Keratinocyte (primary cell): Measurements from ENCODE around the gene POU4F2. TPM values are rescaled to one million over a fixed set of nuclear protein-coding genes. Genes with fewer than 3 reads are reported as not detected.

Experiments
- DNase-seq: peaks from one replicate; pipeline ENCODE4 v3.0.0-alpha.2; 2011; ENCODE audit warnings: low read depth, missing footprints, low spot score
- FAIRE-seq: peaks from 2 replicates; lab custom pipeline; 2011; peaks lifted over from hg19 to GRCh38; lab: Jason Lieb, UNC
- H2AFZ ChIP-seq: 2 replicates; pipeline ENCODE4 v1.6.0; 2012; ENCODE audit warnings: low read length, control low read depth, inconsistent platforms; ENCODE audit not compliant: control insufficient read depth
- H3K27ac ChIP-seq: 2 replicates; pipeline ENCODE4 v1.5.1; 2011; ENCODE audit warnings: low read length; ENCODE audit not compliant: control insufficient read depth, insufficient read depth
- H3K27me3 ChIP-seq: 3 replicates; pipeline ENCODE4 v1.6.0; 2011; ENCODE audit warnings: low read length; ENCODE audit not compliant: control insufficient read depth, insufficient read depth; ENCODE audit errors: extremely low read depth
- H3K36me3 ChIP-seq, 2 experiments: 2 replicates in 1 of 2; 3 replicates in 1 of 2; pipeline ENCODE4 v1.5.1; 2011; ENCODE audit warnings: low read length in 2 of 2, mild to moderate bottlenecking in 1 of 2; ENCODE audit not compliant: control insufficient read depth in 2 of 2, insufficient read depth in 2 of 2; ENCODE audit errors: extremely low read depth in 1 of 2
- H3K4me1 ChIP-seq: 3 replicates; pipeline ENCODE4 v1.5.1; 2011; ENCODE audit warnings: low read length; ENCODE audit not compliant: control insufficient read depth, insufficient read depth; ENCODE audit errors: extremely low read depth
- H3K4me2 ChIP-seq: 3 replicates; pipeline ENCODE4 v1.6.0; 2011; ENCODE audit warnings: low read depth, low read length; ENCODE audit not compliant: control insufficient read depth, insufficient read depth; ENCODE audit errors: extremely low read depth
- H3K4me3 ChIP-seq, 3 experiments: fragments of 200-600 bp in 1 of 3; sonication (generic) in 1 of 3; 2 replicates in 2 of 3; 3 replicates in 1 of 3; pipeline ENCODE4 v1.5.1; 2011 to 2016; ENCODE audit warnings: low read length in 3 of 3, mild to moderate bottlenecking in 3 of 3, control low read depth in 2 of 3, inconsistent platforms in 1 of 3, low read depth in 1 of 3, mixed read lengths in 1 of 3, mixed run types in 1 of 3, moderate library complexity in 1 of 3; ENCODE audit not compliant: control insufficient read depth in 2 of 3, insufficient read depth in 2 of 3; ENCODE audit errors: extremely low read depth in 1 of 3
- H3K79me2 ChIP-seq: 2 replicates; pipeline ENCODE4 v1.6.0; 2012; ENCODE audit warnings: low read length; ENCODE audit not compliant: control insufficient read depth, insufficient read depth
- H3K9ac ChIP-seq: 3 replicates; pipeline ENCODE4 v1.6.0; 2011; ENCODE audit warnings: low read length; ENCODE audit not compliant: control insufficient read depth, insufficient read depth; ENCODE audit errors: extremely low read depth
- H3K9me1 ChIP-seq: 3 replicates; pipeline ENCODE4 v1.6.0; 2011; ENCODE audit warnings: low read length; ENCODE audit not compliant: control insufficient read depth, insufficient read depth; ENCODE audit errors: extremely low read depth
- H3K9me3 ChIP-seq: 2 replicates; pipeline ENCODE4 v1.5.1; 2012; ENCODE audit warnings: low read depth, low read length; ENCODE audit not compliant: control insufficient read depth
- H4K20me1 ChIP-seq: 3 replicates; pipeline ENCODE4 v1.6.0; 2011; ENCODE audit warnings: low read length; ENCODE audit not compliant: control insufficient read depth, insufficient read depth; ENCODE audit errors: extremely low read depth
- EZH2 ChIP-seq: IDR thresholded peaks from one replicate; pipeline ENCODE4 v1.6.1; 2012; ENCODE audit warnings: inconsistent platforms, mild to moderate bottlenecking, low read length, moderate library complexity
- dilution Hi-C: fragments of 300-500 bp; cut with MboI; formaldehyde crosslinking; loops from one replicate; pipeline ENCODE4 v1.7.0; 2020; ENCODE audit warnings: low sequenced_read_pairs; ENCODE audit not compliant: extremely low pct_ligation_motif_present
- polyA plus RNA-seq, 5 experiments: library from polyadenylated mRNA; depleted of rRNA in 3 of 5; stranded (reverse) in 3 of 5; stranded (forward) in 1 of 5; unstranded in 1 of 5; fragments of >200 nt; gene quantifications; 1 replicate in 1 of 5; 2 replicates in 3 of 5; 3 replicates in 1 of 5; pipeline versions ENCODE4 v1.2.1 to v1.2.3, GENCODE V29; 2011 to 2012; ENCODE audit warnings: missing spikeins in 2 of 5, low read depth in 1 of 5, low replicate concordance in 1 of 5
- TF ChIP-seq, protein P1 (sequence below), 3 experiments: IDR thresholded peaks in 1 of 3; conservative IDR thresholded peaks in 1 of 3; optimal IDR thresholded peaks in 1 of 3; 2 replicates in 2 of 3; 3 replicates in 1 of 3; pipeline versions ENCODE3 to v1.5.1; 2011; ENCODE audit warnings: low read length in 3 of 3, mild to moderate bottlenecking in 3 of 3, moderate library complexity in 2 of 3, control low read depth in 1 of 3, inconsistent platforms in 1 of 3; ENCODE audit not compliant: insufficient read depth in 2 of 3; ENCODE audit errors: extremely low read depth in 1 of 3

The POU4F2 gene
- polyA plus RNA-seq, 1 donor (not counting 4 experiments of a cell fraction or from before 2014, with no cell fraction given): not detected

GRCh38 chr4:146634825-146635224 is 3.9 kb upstream of the POU4F2 start:
- Histone ChIP-seq H3K9me1 (no peaks in the 10 kb centered on the region), H3K9me3 (peaks cover under 1% of the 10 kb centered on the region), H2AFZ (no peak overlapping the region), H3K27ac (no peak overlapping the region), H3K27me3 (peaks cover 82% of the 10 kb centered on the region), H3K4me2 (no peak overlapping the region), H3K4me3 (no peak overlapping the region), H3K4me1 (no peaks in the 10 kb centered on the region), H4K20me1 (peaks cover 3% of the 10 kb centered on the region), H3K79me2 (no peaks in the 10 kb centered on the region), H3K36me3 (no peaks in the 10 kb centered on the region), H3K9ac (no peak overlapping the region)
- DNase-seq (no peak), FAIRE-seq (no peak)
- dilution Hi-C loops: no loop called here
- TF ChIP-seq EZH2: peak; percentile 30
- TF ChIP-seq, protein P1, sequence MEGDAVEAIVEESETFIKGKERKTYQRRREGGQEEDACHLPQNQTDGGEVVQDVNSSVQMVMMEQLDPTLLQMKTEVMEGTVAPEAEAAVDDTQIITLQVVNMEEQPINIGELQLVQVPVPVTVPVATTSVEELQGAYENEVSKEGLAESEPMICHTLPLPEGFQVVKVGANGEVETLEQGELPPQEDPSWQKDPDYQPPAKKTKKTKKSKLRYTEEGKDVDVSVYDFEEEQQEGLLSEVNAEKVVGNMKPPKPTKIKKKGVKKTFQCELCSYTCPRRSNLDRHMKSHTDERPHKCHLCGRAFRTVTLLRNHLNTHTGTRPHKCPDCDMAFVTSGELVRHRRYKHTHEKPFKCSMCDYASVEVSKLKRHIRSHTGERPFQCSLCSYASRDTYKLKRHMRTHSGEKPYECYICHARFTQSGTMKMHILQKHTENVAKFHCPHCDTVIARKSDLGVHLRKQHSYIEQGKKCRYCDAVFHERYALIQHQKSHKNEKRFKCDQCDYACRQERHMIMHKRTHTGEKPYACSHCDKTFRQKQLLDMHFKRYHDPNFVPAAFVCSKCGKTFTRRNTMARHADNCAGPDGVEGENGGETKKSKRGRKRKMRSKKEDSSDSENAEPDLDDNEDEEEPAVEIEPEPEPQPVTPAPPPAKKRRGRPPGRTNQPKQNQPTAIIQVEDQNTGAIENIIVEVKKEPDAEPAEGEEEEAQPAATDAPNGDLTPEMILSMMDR (optimal IDR thresholded peaks at IDR 0.05 in 1 of 3, IDR thresholded peaks at IDR 0.05 in 1 of 3, conservative IDR thresholded peaks at IDR 0.05 in 1 of 3; ENCODE audit: extremely low read depth in 1 of 3, insufficient read depth in 2 of 3, low read length in 3 of 3): no peak

- no peaks in the 10 kb centered on the region for H3K79me2 ChIP-seq
- H3K27ac ChIP-seq: no peak overlapping the region
- no peaks in the 10 kb centered on the region for H3K4me1 ChIP-seq
- H3K4me3 ChIP-seq: no peak overlapping the region
- DNase-seq: no peak
- H2AFZ ChIP-seq: no peak overlapping the region
- no peaks in the 10 kb centered on the region for H4K20me1 ChIP-seq
- TF ChIP-seq EZH2: peak; percentile 59
- TF ChIP-seq, protein P1 (optimal IDR thresholded peaks at IDR 0.05 in 1 of 3, IDR thresholded peaks at IDR 0.05 in 1 of 3, conservative IDR thresholded peaks at IDR 0.05 in 1 of 3; ENCODE audit: extremely low read depth in 1 of 3, insufficient read depth in 2 of 3, low read length in 3 of 3): no peak
- FAIRE-seq: no peak
- dilution Hi-C loops: no loop called here
- peaks cover 3% of the 10 kb centered on the region for H3K9me3 ChIP-seq
- H3K9ac ChIP-seq: no peak overlapping the region
- H3K36me3 ChIP-seq: no peaks in the 10 kb centered on the region
- H3K9me1 ChIP-seq: no peaks in the 10 kb centered on the region
- H3K4me2 ChIP-seq: no peak overlapping the region
- peaks cover 85% of the 10 kb centered on the region for H3K27me3 ChIP-seq
These were observed 916 bp upstream of the POU4F2 start for GRCh38 chr4:146637621-146638332.
